Vagina (tissue), 2 donors: ENCODE data around the gene SPTBN1. TPM values are rescaled to one million over a fixed set of nuclear protein-coding genes. Genes with fewer than 3 reads are reported as not detected.

Experiments
- DNase-seq, 2 donors: peaks; one replicate each; pipeline ENCODE4 v3.0.0-alpha.2; 2017; ENCODE audit errors: extremely low spot score in 2 of 2
- H3K27ac ChIP-seq: fragments of 200-600 bp; sonication (generic); one replicate; pipeline ENCODE4 v1.5.1; 2019
- H3K27me3 ChIP-seq: fragments of 200-600 bp; sonication (generic); one replicate; pipeline ENCODE4 v1.5.1; 2019
- H3K36me3 ChIP-seq, 2 donors: fragments of 200-600 bp; sonication (generic); one replicate each; pipeline ENCODE4 v1.5.1; 2017 to 2019
- H3K4me1 ChIP-seq: fragments of 200-600 bp; sonication (generic); one replicate; pipeline ENCODE4 v1.5.1; 2019
- H3K4me3 ChIP-seq, 2 donors: fragments of 200-600 bp; sonication (generic); 1 replicate in 1 of 2; 2 replicates in 1 of 2; pipeline ENCODE4 v1.5.1; 2016 to 2019
- H3K9me3 ChIP-seq: fragments of 200-600 bp; sonication (generic); one replicate; pipeline ENCODE4 v1.5.1; 2019
- CTCF ChIP-seq, 3 experiments: fragments of 450-650 bp in 2 of 3; fragments of 200-600 bp in 1 of 3; sonication (generic) in 1 of 3; IDR thresholded peaks; one replicate each; pipeline ENCODE4 v1.5.1; 2017 to 2019; ENCODE audit warnings: antibody characterized with exemption in 3 of 3, mild to moderate bottlenecking in 2 of 3, moderate library complexity in 2 of 3
- POLR2A ChIP-seq, 2 donors: fragments of 450-650 bp; IDR thresholded peaks; one replicate each; pipeline ENCODE4 v1.6.1; 2017; ENCODE audit warnings: antibody characterized with exemption in 2 of 2, mild to moderate bottlenecking in 2 of 2, moderate library complexity in 2 of 2
- POLR2AphosphoS5 ChIP-seq, 2 donors: sonication (generic); formaldehyde crosslinking; IDR thresholded peaks; one replicate each; pipeline ENCODE4 v1.9.0; 2017; ENCODE audit warnings: antibody characterized with exemption in 2 of 2, mild to moderate bottlenecking in 2 of 2, low read depth in 1 of 2; ENCODE audit not compliant: insufficient read depth in 1 of 2
- intact Hi-C: fragments of 100-400 bp; cut with DNase I; formaldehyde crosslinking; loops from one replicate; pipeline ENCODE4 v1.15.1; 2023
- total RNA-seq: library from RNA; depleted of rRNA; stranded (reverse); fragments of >200 nt; gene quantifications from one replicate; pipeline ENCODE4 v1.2.3, GENCODE V29; 2016

The SPTBN1 gene
- total RNA-seq, 1 donor from 2014 or later: 278 TPM

GRCh38 chr2:54440050-54440449 lies 16.1 kb upstream of the SPTBN1 start:
- Histone ChIP-seq H3K4me1 (peaks cover 11% of the 10 kb centered on the region), H3K4me3 (no peak overlapping the region), H3K27ac (no peak overlapping the region), H3K36me3 (no peaks in the 10 kb centered on the region), H3K27me3 (no peaks in the 10 kb centered on the region), H3K9me3 (no peaks in the 10 kb centered on the region)
- intact Hi-C loops: no loop called here
- TF ChIP-seq POLR2AphosphoS5 (IDR thresholded peaks at IDR 0.05; ENCODE audit: insufficient read depth in 1 of 2, low read depth in 1 of 2) (no peak), POLR2A (IDR thresholded peaks at IDR 0.05) (no peak), CTCF (IDR thresholded peaks at IDR 0.05) (no peak)
- no peak for DNase-seq

- TF ChIP-seq CTCF (IDR thresholded peaks at IDR 0.05) (no peak), POLR2A (IDR thresholded peaks at IDR 0.05) (no peak), POLR2AphosphoS5 (IDR thresholded peaks at IDR 0.05; ENCODE audit: insufficient read depth in 1 of 2, low read depth in 1 of 2) (no peak)
- Histone ChIP-seq H3K27me3 (no peaks in the 10 kb centered on the region), H3K36me3 (no peaks in the 10 kb centered on the region), H3K4me3 (no peak overlapping the region), H3K4me1 (no peaks in the 10 kb centered on the region), H3K27ac (no peak overlapping the region), H3K9me3 (no peaks in the 10 kb centered on the region)
- no peak for DNase-seq
- intact Hi-C loops: no loop called here
These were observed 11.6 kb upstream of the SPTBN1 start for GRCh38 chr2:54444503-54444902.

GRCh38 chr2:54446122-54446521 lies 10.0 kb upstream of the SPTBN1 start:
- no peak for DNase-seq
- H3K4me1 ChIP-seq: no peaks in the 10 kb centered on the region
- intact Hi-C loops: no loop called here
- no peaks in the 10 kb centered on the region for H3K36me3 ChIP-seq
- H3K27me3 ChIP-seq: no peaks in the 10 kb centered on the region
- H3K4me3 ChIP-seq: no peak overlapping the region
- TF ChIP-seq CTCF (IDR thresholded peaks at IDR 0.05): no peak
- no peak for TF ChIP-seq POLR2A (IDR thresholded peaks at IDR 0.05)
- no peak for TF ChIP-seq POLR2AphosphoS5 (IDR thresholded peaks at IDR 0.05; ENCODE audit: insufficient read depth in 1 of 2, low read depth in 1 of 2)
- H3K9me3 ChIP-seq: no peaks in the 10 kb centered on the region
- H3K27ac ChIP-seq: no peak overlapping the region

- intact Hi-C loops: no loop called here
- DNase-seq: no peak
These were observed 9.5 kb upstream of the SPTBN1 start for GRCh38 chr2:54446625-54447024.

GRCh38 chr2:54454548-54455130 lies 1.5 kb upstream of the SPTBN1 start:
- TF ChIP-seq POLR2AphosphoS5 (IDR thresholded peaks at IDR 0.05; ENCODE audit: insufficient read depth in 1 of 2, low read depth in 1 of 2) (no peak), POLR2A (IDR thresholded peaks at IDR 0.05) (no peak), CTCF (IDR thresholded peaks at IDR 0.05) (no peak)
- H3K36me3 ChIP-seq: no peaks in the 10 kb centered on the region
- peaks cover 24% of the 10 kb centered on the region for H3K4me1 ChIP-seq

More at GRCh38 chr2:54446625-54447024, 9.5 kb upstream of the SPTBN1 start:
- H3K4me3 ChIP-seq: no peak overlapping the region
- no peaks in the 10 kb centered on the region for H3K9me3 ChIP-seq
- H3K27ac ChIP-seq: no peak overlapping the region
- no peaks in the 10 kb centered on the region for H3K36me3 ChIP-seq
- H3K4me1 ChIP-seq: no peaks in the 10 kb centered on the region
- no peaks in the 10 kb centered on the region for H3K27me3 ChIP-seq
- no peak for TF ChIP-seq POLR2AphosphoS5 (IDR thresholded peaks at IDR 0.05; ENCODE audit: insufficient read depth in 1 of 2, low read depth in 1 of 2)

More at GRCh38 chr2:54454548-54455130, 1.5 kb upstream of the SPTBN1 start:
- Histone ChIP-seq H3K27ac (peak overlapping the region; percentile 92), H3K4me3 (peak overlapping the region; percentile 71 to 95), H3K27me3 (no peaks in the 10 kb centered on the region), H3K9me3 (no peaks in the 10 kb centered on the region)
- intact Hi-C loops: no loop called here
- no peak for DNase-seq
